K562 (cell line): ENCODE results near the gene EXT2. TPM values are rescaled to one million over a fixed set of nuclear protein-coding genes. Genes with fewer than 3 reads are reported as not detected.

Experiments used
- DPF2 ChIP-seq: fragments of 450-650 bp; IDR thresholded peaks from 2 replicates; pipeline ENCODE4 v1.6.1; 2016
- HDAC2 ChIP-seq: fragments of 450-650 bp; IDR thresholded peaks from 2 replicates; pipeline ENCODE4 v1.6.1; 2016; ENCODE audit warnings: mild to moderate bottlenecking
- HINFP ChIP-seq: fragments of 450-650 bp; conservative IDR thresholded peaks from 2 replicates; pipeline ENCODE4 v1.6.1; 2016; ENCODE audit warnings: missing genetic modification characterization, low read depth, mild to moderate bottlenecking, control low read depth, missing compliant biosample characterization
- HMG20A ChIP-seq: fragments of 450-650 bp; formaldehyde crosslinking; conservative IDR thresholded peaks from 2 replicates; pipeline ENCODE4 v1.4.0; 2020; ENCODE audit warnings: mild to moderate bottlenecking, mixed read lengths
- JUND ChIP-seq, 2 experiments: IDR thresholded peaks; 2 replicates in 1 of 2; 3 replicates in 1 of 2; pipeline ENCODE4 v1.6.1; 2011; ENCODE audit warnings: borderline replicate concordance in 2 of 2, low read depth in 2 of 2, low read length in 2 of 2, improper control_type of control experiment in 1 of 2, missing biosample characterization in 1 of 2, missing genetic modification characterization in 1 of 2, missing genetic modification reagents in 1 of 2
- NR2C2 ChIP-seq, 2 experiments: fragments of 200-800 bp in 1 of 2; sonication (Bioruptor generic) in 1 of 2; sonication (generic) in 1 of 2; formaldehyde crosslinking in 1 of 2; IDR thresholded peaks; 2 replicates each; pipeline versions ENCODE4 v1.6.1 to v1.8.0; 2016 to 2022; ENCODE audit warnings: mild to moderate bottlenecking in 1 of 2, missing compliant biosample characterization in 1 of 2, missing genetic modification characterization in 1 of 2, missing genetic modification reagents in 1 of 2
- RNF2 ChIP-seq: sonication (generic); IDR thresholded peaks from 2 replicates; pipeline ENCODE4 v1.6.1; 2016
- SRSF7 ChIP-seq: fragments of 200-400 bp; formaldehyde crosslinking; optimal IDR thresholded peaks from 2 replicates; pipeline ENCODE3; 2017; ENCODE audit warnings: mild to moderate bottlenecking, low read depth, low read length
- TAL1 ChIP-seq: fragments of 450-650 bp; IDR thresholded peaks from 2 replicates; pipeline ENCODE4 v1.6.1; 2016; ENCODE audit warnings: mild to moderate bottlenecking
- ZEB2 ChIP-seq: fragments of 450-650 bp; IDR thresholded peaks from 2 replicates; pipeline ENCODE4 v1.6.1; 2016
- ZNF175 ChIP-seq: fragments of 200-800 bp; sonication (Bioruptor generic); IDR thresholded peaks from 2 replicates; pipeline ENCODE4 v1.6.1; 2016; ENCODE audit warnings: low read depth, mild to moderate bottlenecking, missing genetic modification characterization, missing compliant biosample characterization
- ZNF764 ChIP-seq: fragments of 250-450 bp; sonication (Bioruptor Pico); IDR thresholded peaks from 2 replicates; pipeline ENCODE4 v1.4.0; 2020; ENCODE audit warnings: low read depth, mild to moderate bottlenecking, moderate library complexity
- polyA plus RNA-seq, 8 experiments: library from polyadenylated mRNA; depleted of rRNA in 4 of 8; stranded (reverse) in 5 of 8; unstranded in 3 of 8; fragments of >200 nt; fragmentation: Nextera tagmentation in 2 of 8; fragmentation: Illumina TruSeq in 1 of 8; extraction: Ambion mirVana in 2 of 8; extraction: Trizol in 1 of 8; gene quantifications; 2 replicates each; pipeline versions ENCODE4 v1.2.1 to v1.2.3, GENCODE V29; 2011 to 2014; ENCODE audit warnings: inconsistent platforms in 1 of 8, missing spikeins in 1 of 8
- total RNA-seq, 7 experiments: library from RNA; depleted of rRNA in 6 of 7; stranded (reverse); fragments of >200 nt in 6 of 7; fragmentation: Illumina TruSeq in 2 of 7; extraction: Trizol in 2 of 7; gene quantifications; 2 replicates each; pipeline versions ENCODE4 v1.2.1 to v1.2.3, GENCODE V29; 2011 to 2021; ENCODE audit warnings: low replicate concordance in 1 of 7
- TF ChIP-seq, protein P1 (sequence below): fragments of 250-450 bp; sonication (Bioruptor Pico); IDR thresholded peaks from 2 replicates; pipeline ENCODE4 v1.4.0; 2020
- TF ChIP-seq, protein P2 (sequence below), 2 experiments: fragments of 200-800 bp in 1 of 2; sonication (Bioruptor generic) in 1 of 2; sonication (generic) in 1 of 2; formaldehyde crosslinking in 1 of 2; IDR thresholded peaks in 1 of 2; conservative IDR thresholded peaks in 1 of 2; 2 replicates each; pipeline versions ENCODE4 v1.5.0 to v1.6.1; 2016 to 2020; ENCODE audit warnings: missing compliant biosample characterization in 1 of 2, missing genetic modification characterization in 1 of 2, missing genetic modification reagents in 1 of 2
- TF ChIP-seq, protein P3 (sequence below): sonication (generic); formaldehyde crosslinking; IDR thresholded peaks from 2 replicates; pipeline ENCODE4 v1.8.0; 2022; ENCODE audit warnings: mild to moderate bottlenecking, missing genetic modification reagents

The EXT2 gene
- total and polyA plus RNA-seq, 9 of the 15 experiments (the other 6 are each of a cell fraction or from before 2014, with no cell fraction given): 7.5 to 52.1 (median 38.1) TPM

DNA sequence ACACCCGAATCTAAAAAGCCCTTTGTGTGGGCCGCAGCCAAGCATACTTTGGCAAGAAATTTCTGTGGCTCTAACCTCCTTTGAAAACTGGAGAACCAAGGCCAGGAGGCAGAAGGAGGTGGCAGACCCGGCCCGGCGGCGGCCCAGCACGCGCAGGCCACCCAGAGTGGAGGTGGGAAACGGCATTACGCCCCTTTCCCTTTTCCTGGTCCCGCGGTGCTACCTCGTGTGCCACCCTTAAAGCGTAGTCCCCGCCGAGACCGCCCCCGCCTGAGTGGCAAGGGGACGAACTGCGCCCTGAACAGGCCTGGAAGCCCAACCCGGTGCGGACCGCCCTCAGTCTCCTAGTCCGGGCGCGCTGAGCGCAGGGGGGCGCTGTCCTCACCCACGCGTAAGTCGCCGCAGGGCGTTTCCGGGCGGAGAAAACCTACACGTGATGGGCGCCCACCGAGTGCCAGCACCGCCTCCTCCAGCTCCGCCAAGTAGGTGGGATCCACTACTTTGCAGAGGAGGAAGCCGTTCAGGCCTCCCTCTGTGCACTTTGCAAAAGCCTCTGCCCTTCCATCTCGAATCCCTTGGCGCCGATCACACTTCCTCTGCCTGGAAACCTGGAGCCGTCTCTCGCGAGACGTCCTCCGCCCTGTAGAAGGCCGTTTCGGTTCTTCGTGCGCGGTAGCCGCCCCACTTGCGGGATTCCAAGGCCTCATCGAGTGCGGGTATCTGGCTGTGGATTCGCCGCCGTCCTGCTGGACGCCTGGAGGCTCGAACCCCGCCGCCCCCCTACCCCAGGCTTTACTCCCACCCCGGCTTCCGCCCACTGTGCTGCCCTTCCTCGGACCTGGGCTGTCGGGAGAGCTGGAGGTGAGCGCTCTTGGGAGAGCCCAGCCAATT is 29.4 kb upstream of the EXT2 start, which contains the start of gene ACCS (continued):
- TF ChIP-seq, protein P1, sequence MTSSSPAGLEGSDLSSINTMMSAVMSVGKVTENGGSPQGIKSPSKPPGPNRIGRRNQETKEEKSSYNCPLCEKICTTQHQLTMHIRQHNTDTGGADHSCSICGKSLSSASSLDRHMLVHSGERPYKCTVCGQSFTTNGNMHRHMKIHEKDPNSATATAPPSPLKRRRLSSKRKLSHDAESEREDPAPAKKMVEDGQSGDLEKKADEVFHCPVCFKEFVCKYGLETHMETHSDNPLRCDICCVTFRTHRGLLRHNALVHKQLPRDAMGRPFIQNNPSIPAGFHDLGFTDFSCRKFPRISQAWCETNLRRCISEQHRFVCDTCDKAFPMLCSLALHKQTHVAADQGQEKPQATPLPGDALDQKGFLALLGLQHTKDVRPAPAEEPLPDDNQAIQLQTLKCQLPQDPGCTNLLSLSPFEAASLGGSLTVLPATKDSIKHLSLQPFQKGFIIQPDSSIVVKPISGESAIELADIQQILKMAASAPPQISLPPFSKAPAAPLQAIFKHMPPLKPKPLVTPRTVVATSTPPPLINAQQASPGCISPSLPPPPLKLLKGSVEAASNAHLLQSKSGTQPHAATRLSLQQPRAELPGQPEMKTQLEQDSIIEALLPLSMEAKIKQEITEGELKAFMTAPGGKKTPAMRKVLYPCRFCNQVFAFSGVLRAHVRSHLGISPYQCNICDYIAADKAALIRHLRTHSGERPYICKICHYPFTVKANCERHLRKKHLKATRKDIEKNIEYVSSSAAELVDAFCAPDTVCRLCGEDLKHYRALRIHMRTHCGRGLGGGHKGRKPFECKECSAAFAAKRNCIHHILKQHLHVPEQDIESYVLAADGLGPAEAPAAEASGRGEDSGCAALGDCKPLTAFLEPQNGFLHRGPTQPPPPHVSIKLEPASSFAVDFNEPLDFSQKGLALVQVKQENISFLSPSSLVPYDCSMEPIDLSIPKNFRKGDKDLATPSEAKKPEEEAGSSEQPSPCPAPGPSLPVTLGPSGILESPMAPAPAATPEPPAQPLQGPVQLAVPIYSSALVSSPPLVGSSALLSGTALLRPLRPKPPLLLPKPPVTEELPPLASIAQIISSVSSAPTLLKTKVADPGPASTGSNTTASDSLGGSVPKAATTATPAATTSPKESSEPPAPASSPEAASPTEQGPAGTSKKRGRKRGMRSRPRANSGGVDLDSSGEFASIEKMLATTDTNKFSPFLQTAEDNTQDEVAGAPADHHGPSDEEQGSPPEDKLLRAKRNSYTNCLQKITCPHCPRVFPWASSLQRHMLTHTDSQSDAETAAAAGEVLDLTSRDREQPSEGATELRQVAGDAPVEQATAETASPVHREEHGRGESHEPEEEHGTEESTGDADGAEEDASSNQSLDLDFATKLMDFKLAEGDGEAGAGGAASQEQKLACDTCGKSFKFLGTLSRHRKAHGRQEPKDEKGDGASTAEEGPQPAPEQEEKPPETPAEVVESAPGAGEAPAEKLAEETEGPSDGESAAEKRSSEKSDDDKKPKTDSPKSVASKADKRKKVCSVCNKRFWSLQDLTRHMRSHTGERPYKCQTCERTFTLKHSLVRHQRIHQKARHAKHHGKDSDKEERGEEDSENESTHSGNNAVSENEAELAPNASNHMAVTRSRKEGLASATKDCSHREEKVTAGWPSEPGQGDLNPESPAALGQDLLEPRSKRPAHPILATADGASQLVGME: peak; percentile 67; the same call in 1 of the 2 replicates
- TF ChIP-seq RNF2 (peak; percentile 60; the same call in 1 of the 2 replicates), HDAC2 (peak; percentile 88), ZNF764 (no peak), NR2C2 (CRISPR knock-in tag; IDR thresholded peaks at IDR 0.05) (peak; percentile 39; the same call in 1 of the 2 replicates), NR2C2 (tag; IDR thresholded peaks at IDR 0.05) (peak; percentile 33; the same call in 1 of the 2 replicates), TAL1 (no peak), ZEB2 (0 out of 2 replicates have a peak, but pooled peaks have one; percentile 6), DPF2 (peak; percentile 63), ZNF175 (peak; percentile 61; the same call in 1 of the 2 replicates), JUND (IDR thresholded peaks at IDR 0.05; ENCODE audit: borderline replicate concordance, low read depth, low read length) (no peak), JUND (tag; IDR thresholded peaks at IDR 0.05; ENCODE audit: borderline replicate concordance, low read depth, low read length) (no peak; the same call in 2 of the 3 replicates), HINFP (tag) (0 out of 2 replicates have a peak, but pooled peaks have one; percentile 44), HMG20A (CRISPR knock-in tag) (no peak), SRSF7 (no peak)
- TF ChIP-seq, protein P2, sequence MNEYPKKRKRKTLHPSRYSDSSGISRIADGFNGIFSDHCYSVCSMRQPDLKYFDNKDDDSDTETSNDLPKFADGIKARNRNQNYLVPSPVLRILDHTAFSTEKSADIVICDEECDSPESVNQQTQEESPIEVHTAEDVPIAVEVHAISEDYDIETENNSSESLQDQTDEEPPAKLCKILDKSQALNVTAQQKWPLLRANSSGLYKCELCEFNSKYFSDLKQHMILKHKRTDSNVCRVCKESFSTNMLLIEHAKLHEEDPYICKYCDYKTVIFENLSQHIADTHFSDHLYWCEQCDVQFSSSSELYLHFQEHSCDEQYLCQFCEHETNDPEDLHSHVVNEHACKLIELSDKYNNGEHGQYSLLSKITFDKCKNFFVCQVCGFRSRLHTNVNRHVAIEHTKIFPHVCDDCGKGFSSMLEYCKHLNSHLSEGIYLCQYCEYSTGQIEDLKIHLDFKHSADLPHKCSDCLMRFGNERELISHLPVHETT (CRISPR knock-in tag; conservative IDR thresholded peaks at IDR 0.05 in 1 of 2, IDR thresholded peaks at IDR 0.05 in 1 of 2): 0 out of 4 replicates have a peak, but pooled peaks of 1 of the 2 experiments have one; percentile 18
- TF ChIP-seq, protein P3, sequence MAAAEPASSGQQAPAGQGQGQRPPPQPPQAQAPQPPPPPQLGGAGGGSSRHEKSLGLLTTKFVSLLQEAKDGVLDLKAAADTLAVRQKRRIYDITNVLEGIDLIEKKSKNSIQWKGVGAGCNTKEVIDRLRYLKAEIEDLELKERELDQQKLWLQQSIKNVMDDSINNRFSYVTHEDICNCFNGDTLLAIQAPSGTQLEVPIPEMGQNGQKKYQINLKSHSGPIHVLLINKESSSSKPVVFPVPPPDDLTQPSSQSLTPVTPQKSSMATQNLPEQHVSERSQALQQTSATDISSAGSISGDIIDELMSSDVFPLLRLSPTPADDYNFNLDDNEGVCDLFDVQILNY: peak; percentile 61; the same call in 1 of the 2 replicates
